Hepatocyte (in vitro differentiated cells): ENCODE results near the gene FGF7. TPM values are rescaled to one million over a fixed set of nuclear protein-coding genes. Genes with fewer than 3 reads are reported as not detected.
"Not testable (repeated sequence)": the region's sequence is repeated elsewhere in the genome, so short reads cannot be mapped to it uniquely, and the experiment has no call there.

Experiments
- DNase-seq: peaks from one replicate; pipeline ENCODE4 v3.0.0-alpha.2; 2016; ENCODE audit warnings: low spot score
- H2AFZ ChIP-seq: fragments of 200-600 bp; sonication (generic); 2 replicates; pipeline ENCODE4 v1.6.0; 2016; ENCODE audit warnings: antibody characterized with exemption, mild to moderate bottlenecking
- H3K27ac ChIP-seq: fragments of 200-600 bp; sonication (generic); 2 replicates; pipeline ENCODE4 v1.5.1; 2016; ENCODE audit warnings: mild to moderate bottlenecking
- H3K27me3 ChIP-seq: fragments of 200-600 bp; sonication (generic); 2 replicates; pipeline ENCODE4 v1.6.1; 2016
- H3K36me3 ChIP-seq: fragments of 200-600 bp; sonication (generic); replicated peaks from 2 replicates; pipeline ENCODE4 v1.5.1; 2016; ENCODE audit warnings: low read depth; ENCODE audit not compliant: insufficient read depth
- H3K4me1 ChIP-seq: fragments of 200-600 bp; sonication (generic); 2 replicates; pipeline ENCODE4 v1.5.1; 2016; ENCODE audit warnings: mild to moderate bottlenecking, moderate library complexity; ENCODE audit not compliant: insufficient read depth
- H3K4me2 ChIP-seq: fragments of 200-600 bp; sonication (generic); 2 replicates; pipeline ENCODE4 v1.6.0; 2016
- H3K4me3 ChIP-seq: fragments of 200-600 bp; sonication (generic); 2 replicates; pipeline ENCODE4 v1.5.1; 2016; ENCODE audit warnings: mild to moderate bottlenecking
- H3K79me2 ChIP-seq: fragments of 200-600 bp; sonication (generic); 2 replicates; pipeline ENCODE4 v1.6.0; 2017; ENCODE audit warnings: mild to moderate bottlenecking
- H3K9me2 ChIP-seq: fragments of 200-600 bp; sonication (generic); replicated peaks from 2 replicates; pipeline ENCODE4 v1.6.0; 2017; ENCODE audit warnings: mild to moderate bottlenecking; ENCODE audit not compliant: insufficient read depth
- H3K9me3 ChIP-seq: fragments of 200-600 bp; sonication (generic); 2 replicates; pipeline ENCODE4 v1.5.1; 2016; ENCODE audit warnings: low read depth, mild to moderate bottlenecking
- H4K20me1 ChIP-seq: fragments of 200-600 bp; sonication (generic); 2 replicates; pipeline ENCODE4 v1.6.0; 2016; ENCODE audit warnings: mild to moderate bottlenecking; ENCODE audit not compliant: insufficient read depth, poor library complexity, severe bottlenecking
- EZH2 ChIP-seq: fragments of 200-600 bp; sonication (generic); IDR thresholded peaks from 2 replicates; pipeline ENCODE4 v1.6.1; 2016; ENCODE audit warnings: antibody characterized with exemption, mild to moderate bottlenecking, borderline replicate concordance
- EZH2phosphoT487 ChIP-seq: fragments of 200-600 bp; sonication (generic); IDR thresholded peaks from one replicate; pipeline ENCODE4 v1.6.1; 2018; ENCODE audit warnings: antibody characterized with exemption, mild to moderate bottlenecking, low read depth, moderate library complexity; ENCODE audit not compliant: unreplicated experiment, severe bottlenecking
- WGBS: methylation state at CpG from one replicate; pipeline ENCODE4 v1.1.6; 2016; ENCODE audit warnings: low lambda C conversion rate; ENCODE audit errors: missing lambda C conversion rate; 5-methylcytosine and 5-hydroxymethylcytosine counted together
- polyA plus RNA-seq: library from polyadenylated mRNA; unstranded; fragments of >200 nt; fragmentation: Nextera tagmentation; extraction: Ambion mirVana; gene quantifications from 2 replicates; pipeline ENCODE4 v1.2.1, GENCODE V29; 2016
- total RNA-seq: library from RNA; depleted of rRNA; stranded (reverse); fragments of >200 nt; gene quantifications from 2 replicates; pipeline ENCODE4 v1.2.3, GENCODE V29; 2014
- TF ChIP-seq, protein P1 (sequence below): fragments of 200-600 bp; sonication (generic); IDR thresholded peaks from 2 replicates; pipeline ENCODE4 v1.5.1; 2016; ENCODE audit warnings: antibody characterized with exemption, mild to moderate bottlenecking; ENCODE audit not compliant: poor library complexity

Gene FGF7
- total and polyA plus RNA-seq, 2 experiments from 2014 or later = 11.2 to 18.9 TPM

DNA sequence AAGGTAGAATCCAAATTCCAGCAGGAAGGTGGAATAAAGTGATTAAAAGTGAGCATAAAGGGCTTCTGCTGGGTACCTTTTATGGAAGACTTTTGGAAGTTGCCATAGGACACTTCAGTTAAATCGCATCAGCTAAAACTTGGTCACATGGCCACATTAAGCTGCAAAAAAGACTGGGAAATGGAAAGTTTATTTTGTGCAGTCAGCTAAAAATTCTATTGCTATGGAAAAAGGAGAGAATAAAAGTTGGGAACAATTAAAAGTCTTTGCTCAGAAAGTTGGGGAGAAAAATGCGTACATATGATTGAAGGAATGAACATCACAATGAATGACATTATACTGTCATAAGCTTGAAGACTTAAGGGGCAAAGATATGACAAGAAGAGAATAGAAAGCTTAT lies 49.3 kb downstream of the FGF7 start:
- Histone ChIP-seq H3K27ac (no peak overlapping the region), H2AFZ (no peak overlapping the region), H3K79me2 (no peaks in the 10 kb centered on the region), H4K20me1 (no peaks in the 10 kb centered on the region), H3K9me3 (no peaks in the 10 kb centered on the region), H3K36me3 (no peaks in the 10 kb centered on the region), H3K4me1 (no peaks in the 10 kb centered on the region), H3K4me2 (no peak overlapping the region), H3K9me2 (no peaks in the 10 kb centered on the region), H3K4me3 (no peak overlapping the region), H3K27me3 (no peaks in the 10 kb centered on the region)
- DNase-seq = no peak
- 91% methylated on average over 2 of the region's 2 CpGs for WGBS
- TF ChIP-seq EZH2phosphoT487 = no peak
- TF ChIP-seq, protein P1, sequence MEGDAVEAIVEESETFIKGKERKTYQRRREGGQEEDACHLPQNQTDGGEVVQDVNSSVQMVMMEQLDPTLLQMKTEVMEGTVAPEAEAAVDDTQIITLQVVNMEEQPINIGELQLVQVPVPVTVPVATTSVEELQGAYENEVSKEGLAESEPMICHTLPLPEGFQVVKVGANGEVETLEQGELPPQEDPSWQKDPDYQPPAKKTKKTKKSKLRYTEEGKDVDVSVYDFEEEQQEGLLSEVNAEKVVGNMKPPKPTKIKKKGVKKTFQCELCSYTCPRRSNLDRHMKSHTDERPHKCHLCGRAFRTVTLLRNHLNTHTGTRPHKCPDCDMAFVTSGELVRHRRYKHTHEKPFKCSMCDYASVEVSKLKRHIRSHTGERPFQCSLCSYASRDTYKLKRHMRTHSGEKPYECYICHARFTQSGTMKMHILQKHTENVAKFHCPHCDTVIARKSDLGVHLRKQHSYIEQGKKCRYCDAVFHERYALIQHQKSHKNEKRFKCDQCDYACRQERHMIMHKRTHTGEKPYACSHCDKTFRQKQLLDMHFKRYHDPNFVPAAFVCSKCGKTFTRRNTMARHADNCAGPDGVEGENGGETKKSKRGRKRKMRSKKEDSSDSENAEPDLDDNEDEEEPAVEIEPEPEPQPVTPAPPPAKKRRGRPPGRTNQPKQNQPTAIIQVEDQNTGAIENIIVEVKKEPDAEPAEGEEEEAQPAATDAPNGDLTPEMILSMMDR = no peak
- TF ChIP-seq EZH2 = no peak

DNA sequence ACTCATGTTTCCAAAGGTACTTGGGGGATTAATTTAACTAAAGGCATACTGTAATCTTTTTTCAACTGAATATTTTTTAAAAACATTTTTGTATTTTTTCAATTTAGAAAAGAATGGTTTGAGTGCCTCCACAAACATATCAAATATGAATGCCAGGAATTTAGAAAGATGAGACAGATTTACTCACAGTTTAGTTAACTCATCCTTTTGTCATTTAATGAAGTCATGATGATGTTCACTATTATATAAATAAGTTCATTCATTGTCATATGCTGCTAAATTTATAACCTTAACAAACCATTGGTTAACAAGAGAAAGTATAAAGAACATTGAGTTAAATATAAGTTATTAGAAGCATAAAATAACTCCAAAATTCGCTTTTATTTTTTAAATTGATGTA lies 50.0 kb downstream of the FGF7 start:
- no peaks in the 10 kb centered on the region for H3K9me3 ChIP-seq
- no peak for DNase-seq
- no peaks in the 10 kb centered on the region for H3K79me2 ChIP-seq
- no peak overlapping the region for H3K27ac ChIP-seq
- no peak overlapping the region for H3K4me3 ChIP-seq
- H3K36me3 ChIP-seq = no peaks in the 10 kb centered on the region
- no peaks in the 10 kb centered on the region for H3K4me1 ChIP-seq
- H3K27me3 ChIP-seq = no peaks in the 10 kb centered on the region
- H3K9me2 ChIP-seq = no peaks in the 10 kb centered on the region
- no peak overlapping the region for H3K4me2 ChIP-seq
- 88% methylated on average over 1 of the region's 1 CpG for WGBS
- no peaks in the 10 kb centered on the region for H4K20me1 ChIP-seq
- no peak overlapping the region for H2AFZ ChIP-seq
- TF ChIP-seq, protein P1 = no peak
- TF ChIP-seq EZH2 (no peak), EZH2phosphoT487 (no peak)

DNA sequence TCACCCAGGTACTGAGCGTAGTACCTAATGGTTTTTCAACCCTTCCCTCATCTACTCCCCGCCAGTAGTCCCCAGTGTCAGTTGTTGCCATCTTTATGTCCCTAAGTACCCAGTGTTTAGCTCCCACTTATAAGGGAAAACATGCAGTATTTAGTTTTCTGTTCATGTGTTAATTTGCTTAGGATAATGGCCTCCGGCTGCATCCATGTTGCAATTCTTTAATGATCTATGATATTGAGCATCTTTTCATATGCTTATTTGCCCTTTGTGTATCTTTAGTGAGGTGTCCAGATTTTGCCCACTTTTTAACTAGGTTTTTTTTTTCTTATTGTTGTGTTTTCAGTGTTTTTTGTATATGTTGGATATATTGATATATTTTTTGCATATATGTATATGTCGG lies 55.0 kb downstream of the FGF7 start:
- not testable (repeated sequence) for H3K79me2 ChIP-seq, H3K4me1 ChIP-seq, H3K36me3 ChIP-seq, H3K4me3 ChIP-seq, H3K9me3 ChIP-seq, H2AFZ ChIP-seq, H3K27me3 ChIP-seq, H3K9me2 ChIP-seq, DNase-seq, H3K27ac ChIP-seq, H4K20me1 ChIP-seq, H3K4me2 ChIP-seq
- 81% methylated on average over 4 of the region's 4 CpGs for WGBS

DNA sequence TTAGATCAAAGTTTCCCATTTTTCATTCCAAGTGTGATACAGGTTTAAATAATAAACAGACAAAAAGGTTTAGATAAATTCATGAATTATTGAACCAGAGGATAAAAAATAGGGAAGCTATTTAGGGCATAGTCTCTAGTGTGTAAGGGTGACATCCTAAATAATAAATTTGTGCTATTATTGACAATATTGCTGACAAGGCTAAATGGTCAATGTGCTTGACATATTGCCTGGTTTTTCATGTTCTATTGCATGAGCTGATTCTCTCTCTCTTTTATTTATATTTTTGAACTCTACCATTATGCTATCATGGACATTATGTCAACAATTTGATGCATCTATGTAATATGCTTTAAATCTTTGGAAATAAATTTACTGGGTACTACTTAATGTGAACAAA lies 55.9 kb downstream of the FGF7 start:
- H3K9me2 ChIP-seq, DNase-seq, H3K9me3 ChIP-seq, H4K20me1 ChIP-seq, H3K36me3 ChIP-seq, H3K4me2 ChIP-seq, H3K79me2 ChIP-seq, H2AFZ ChIP-seq, H3K4me1 ChIP-seq, H3K27me3 ChIP-seq, H3K4me3 ChIP-seq, H3K27ac ChIP-seq: not testable (repeated sequence)

DNA sequence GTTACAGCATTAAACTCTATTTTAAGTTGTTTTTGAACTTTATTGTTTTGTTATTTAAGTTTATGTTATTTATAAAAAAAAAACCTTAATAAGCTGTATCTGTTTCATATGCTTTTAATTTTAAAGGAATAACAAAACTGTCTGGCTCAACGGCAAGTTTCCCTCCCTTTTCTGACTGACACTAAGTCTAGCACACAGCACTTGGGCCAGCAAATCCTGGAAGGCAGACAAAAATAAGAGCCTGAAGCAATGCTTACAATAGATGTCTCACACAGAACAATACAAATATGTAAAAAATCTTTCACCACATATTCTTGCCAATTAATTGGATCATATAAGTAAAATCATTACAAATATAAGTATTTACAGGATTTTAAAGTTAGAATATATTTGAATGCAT lies 62.4 kb downstream of the FGF7 start:
- H3K4me2 ChIP-seq, H3K4me3 ChIP-seq, H3K36me3 ChIP-seq, H3K27me3 ChIP-seq, H3K4me1 ChIP-seq, DNase-seq, H2AFZ ChIP-seq, H4K20me1 ChIP-seq, H3K9me3 ChIP-seq, H3K79me2 ChIP-seq, H3K9me2 ChIP-seq, H3K27ac ChIP-seq: not testable (repeated sequence)
- WGBS = 66% methylated on average over 1 of the region's 1 CpG
